HG03558 (cell line): ENCODE measurements around the gene PSMB10.

ENCODE experiments used
- ATAC-seq: cut with Tn5 transposase; IDR thresholded peaks from one replicate; pipeline ENCODE4 v1.9.1; 2021; ENCODE audit warnings: moderate number of reproducible peaks; ENCODE audit not compliant: unreplicated experiment; ENCODE audit errors: extremely low read depth

Gene PSMB10

GRCh38 chr16:67964477-67965131, 28.0 kb upstream of the PSMB10 start:
- ATAC-seq = no peak

GRCh38 chr16:67963662-67964321, 27.1 kb upstream of the PSMB10 start:
- ATAC-seq = no peak

- ATAC-seq = no peak
Observed at GRCh38 chr16:67963292-67963661, 26.6 kb upstream of the PSMB10 start.

GRCh38 chr16:67962135-67962534, 25.5 kb upstream of the PSMB10 start:
- ATAC-seq = no peak

- no peak for ATAC-seq
Observed at GRCh38 chr16:67961551-67961957, 24.9 kb upstream of the PSMB10 start.

GRCh38 chr16:67959536-67960329, 23.1 kb upstream of the PSMB10 start:
- no peak for ATAC-seq

GRCh38 chr16:67957622-67958021, 21.0 kb upstream of the PSMB10 start:
- ATAC-seq = no peak

- no peak for ATAC-seq
Observed at GRCh38 chr16:67954421-67955196, 18.0 kb upstream of the PSMB10 start.

- ATAC-seq = no peak
Observed at GRCh38 chr16:67953641-67954375, 17.2 kb upstream of the PSMB10 start.

GRCh38 chr16:67951485-67951884, 14.8 kb upstream of the PSMB10 start:
- ATAC-seq = no peak

GRCh38 chr16:67950335-67950843, 13.7 kb upstream of the PSMB10 start:
- no peak for ATAC-seq

GRCh38 chr16:67949645-67950044, 13.0 kb upstream of the PSMB10 start:
- ATAC-seq = no peak

GRCh38 chr16:67948015-67948414, 11.4 kb upstream of the PSMB10 start:
- ATAC-seq = no peak

- no peak for ATAC-seq
Observed at GRCh38 chr16:67946966-67947558, 10.4 kb upstream of the PSMB10 start.

- no peak for ATAC-seq
Observed at GRCh38 chr16:67946128-67946569, 9.5 kb upstream of the PSMB10 start.

GRCh38 chr16:67945392-67945933, 8.8 kb upstream of the PSMB10 start:
- no peak for ATAC-seq

- no peak for ATAC-seq
Observed at GRCh38 chr16:67944690-67945391, 8.2 kb upstream of the PSMB10 start.
